WTC11 (cell line): ENCODE measurements around the gene SYT7. TPM values are rescaled to one million over a fixed set of nuclear protein-coding genes. Genes with fewer than 3 reads are reported as not detected.

Experiments
- ATAC-seq: fragments of 200-7000 bp; cut with Tn5 transposase; 2 replicates; pipeline ENCODE4 v1.10.0; 2021; ENCODE audit warnings: mild to moderate bottlenecking, moderate library complexity
- CTCF ChIA-PET: fragments of 300-600 bp; sonication (Branson Sonifier 250); formaldehyde crosslinking; loops from one replicate; lab custom pipeline; 2021; ENCODE audit warnings: antibody characterized with exemption; lab: Charles Lee
- POLR2A ChIA-PET: fragments of 350-600 bp; sonication (Branson Sonifier 250); formaldehyde crosslinking; loops from one replicate; lab custom pipeline; 2021; ENCODE audit warnings: antibody characterized with exemption; lab: Charles Lee
- DNase-seq: peaks from one replicate; pipeline ENCODE4 v3.0.0; 2021; ENCODE audit warnings: low spot score
- H3K27ac Mint-ChIP-seq: 2 replicates; pipeline ENCODE4 v1.8.0; 2021; ENCODE audit warnings: mixed read lengths
- H3K27me3 Mint-ChIP-seq: 2 replicates; pipeline ENCODE4 v1.8.0; 2021; ENCODE audit warnings: low read depth, mild to moderate bottlenecking, moderate library complexity, mixed read lengths
- H3K36me3 Mint-ChIP-seq: 2 replicates; pipeline ENCODE4 v1.8.0; 2021; ENCODE audit warnings: mixed read lengths
- H3K4me1 Mint-ChIP-seq: 2 replicates; pipeline ENCODE4 v1.8.0; 2022; ENCODE audit warnings: mixed read lengths
- H3K4me3 Mint-ChIP-seq: 2 replicates; pipeline ENCODE4 v1.8.0; 2021; ENCODE audit warnings: mild to moderate bottlenecking, moderate library complexity, mixed read lengths
- H3K9me3 Mint-ChIP-seq: 2 replicates; pipeline ENCODE4 v1.8.0; 2021; ENCODE audit warnings: mixed read lengths
- AR ChIP-seq: fragments of 250-450 bp; sonication (Bioruptor Pico); IDR thresholded peaks from 2 replicates; pipeline ENCODE4 v1.9.0; 2021; ENCODE audit warnings: mild to moderate bottlenecking
- ATF1 ChIP-seq: sonication (generic); formaldehyde crosslinking; IDR thresholded peaks from 2 replicates; pipeline ENCODE4 v1.8.1; 2023; ENCODE audit warnings: mild to moderate bottlenecking, moderate library complexity, missing genetic modification reagents
- CDX4 ChIP-seq: fragments of 250-450 bp; sonication (Bioruptor Pico); IDR thresholded peaks from 2 replicates; pipeline ENCODE4 v1.9.0; 2021; ENCODE audit warnings: moderate library complexity, mild to moderate bottlenecking, inconsistent platforms, borderline replicate concordance
- FOXK1 ChIP-seq: sonication (generic); formaldehyde crosslinking; IDR thresholded peaks from 2 replicates; pipeline ENCODE4 v1.8.0; 2022; ENCODE audit warnings: mild to moderate bottlenecking, moderate library complexity, missing genetic modification reagents
- HMGA2 ChIP-seq: fragments of 250-450 bp; sonication (Bioruptor Pico); IDR thresholded peaks from 2 replicates; pipeline ENCODE4 v1.4.0; 2021; ENCODE audit warnings: mild to moderate bottlenecking, moderate library complexity
- HMGXB4 ChIP-seq: sonication (generic); formaldehyde crosslinking; IDR thresholded peaks from 2 replicates; pipeline ENCODE4 v1.8.1; 2023; ENCODE audit warnings: mild to moderate bottlenecking, moderate library complexity, missing genetic modification reagents
- IRF1 ChIP-seq: sonication (generic); formaldehyde crosslinking; IDR thresholded peaks from 2 replicates; pipeline ENCODE4 v1.8.0; 2023; ENCODE audit warnings: missing genetic modification reagents
- KAT7 ChIP-seq: sonication (generic); formaldehyde crosslinking; IDR thresholded peaks from 2 replicates; pipeline ENCODE4 v1.8.1; 2023; ENCODE audit warnings: missing genetic modification reagents, mild to moderate bottlenecking, borderline replicate concordance
- MAX ChIP-seq: sonication (generic); formaldehyde crosslinking; IDR thresholded peaks from 2 replicates; pipeline ENCODE4 v1.8.0; 2022; ENCODE audit warnings: mild to moderate bottlenecking, missing genetic modification reagents
- MYBL2 ChIP-seq: sonication (generic); formaldehyde crosslinking; IDR thresholded peaks from 2 replicates; pipeline ENCODE4 v1.8.1; 2023; ENCODE audit warnings: mild to moderate bottlenecking, moderate library complexity, missing genetic modification reagents
- NFATC4 ChIP-seq: fragments of 250-450 bp; sonication (Bioruptor Pico); IDR thresholded peaks from 2 replicates; pipeline ENCODE4 v1.9.0; 2021; ENCODE audit warnings: mild to moderate bottlenecking
- NR1H2 ChIP-seq: sonication (generic); formaldehyde crosslinking; IDR thresholded peaks from 2 replicates; pipeline ENCODE4 v1.9.0; 2021; ENCODE audit warnings: mild to moderate bottlenecking, moderate library complexity, missing genetic modification reagents
- ZBTB21 ChIP-seq: sonication (generic); formaldehyde crosslinking; IDR thresholded peaks from 2 replicates; pipeline ENCODE4 v1.8.1; 2023; ENCODE audit warnings: mild to moderate bottlenecking, missing genetic modification reagents, borderline replicate concordance
- ZNF317 ChIP-seq: sonication (generic); formaldehyde crosslinking; IDR thresholded peaks from 2 replicates; pipeline ENCODE4 v1.8.1; 2023; ENCODE audit warnings: low read depth, mild to moderate bottlenecking, moderate library complexity, missing genetic modification reagents, borderline replicate concordance
- ZNF396 ChIP-seq: fragments of 250-450 bp; sonication (Bioruptor Pico); IDR thresholded peaks from 2 replicates; pipeline ENCODE4 v1.8.0; 2021; ENCODE audit warnings: mild to moderate bottlenecking, moderate library complexity, borderline replicate concordance
- ZNF425 ChIP-seq: fragments of 250-450 bp; sonication (Bioruptor Pico); conservative IDR thresholded peaks from 2 replicates; pipeline ENCODE4 v1.9.0; 2021; ENCODE audit warnings: mild to moderate bottlenecking
- ZNF512 ChIP-seq: sonication (generic); formaldehyde crosslinking; IDR thresholded peaks from 2 replicates; pipeline ENCODE4 v1.8.1; 2022; ENCODE audit warnings: missing genetic modification reagents, borderline replicate concordance
- ZNF671 ChIP-seq: fragments of 250-450 bp; sonication (Bioruptor Pico); IDR thresholded peaks from 2 replicates; pipeline ENCODE4 v1.8.0; 2021; ENCODE audit warnings: mild to moderate bottlenecking
- total RNA-seq: library from RNA; stranded (reverse); gene quantifications from 3 replicates; pipeline ENCODE4 v1.2.3, GENCODE V29; 2021

SYT7 gene
- total RNA-seq, 1 experiment from 2014 or later = 12.5 TPM

- H3K36me3 Mint-ChIP-seq = no peaks in the 10 kb centered on the region
- TF ChIP-seq ZNF512 (CRISPR knock-in tag) (no peak), ZNF671 (CRISPR knock-in tag) (no peak), KAT7 (CRISPR knock-in tag) (no peak), AR (CRISPR knock-in tag) (no peak), ZNF425 (CRISPR knock-in tag) (no peak), ZBTB21 (CRISPR knock-in tag) (no peak), CDX4 (CRISPR knock-in tag) (no peak), HMGA2 (CRISPR knock-in tag) (no peak), ATF1 (CRISPR knock-in tag) (no peak), HMGXB4 (CRISPR knock-in tag) (no peak), NR1H2 (no peak), FOXK1 (no peak), NFATC4 (CRISPR knock-in tag) (no peak), IRF1 (no peak), MYBL2 (CRISPR knock-in tag) (no peak), MAX (no peak), ZNF317 (CRISPR knock-in tag) (no peak), ZNF396 (CRISPR knock-in tag) (no peak)
- TF ChIP-seq, all 79 proteins: peak for 0
- no peak for DNase-seq
- Mint-ChIP-seq H3K9me3 (no peaks in the 10 kb centered on the region), H3K27ac (peak overlapping the region; percentile 43; the same call in 1 of the 2 replicates), H3K4me1 (peaks cover 20% of the 10 kb centered on the region), H3K4me3 (no peak overlapping the region), H3K27me3 (no peaks in the 10 kb centered on the region)
- POLR2A ChIA-PET = no interaction called here
- CTCF ChIA-PET = interaction anchor here (0.6 to 1.8 kb wide), 4 partner anchors 19 to 89 kb away, joined by 3 to 10 read pairs (median 4); no protein-coding TSS in a partner anchor
- ATAC-seq = no peak
These were observed 45.7 kb downstream of the SYT7 start for GRCh38 chr11:61534933-61535839.
